Activated T-helper 1 cell treated with Interleukin-2 at 50 U/mL for 16 hours (primary cell): Measurements from ENCODE around the gene C17orf114.
"Not testable (repeated sequence)": the region's sequence is repeated elsewhere in the genome, so short reads cannot be mapped to it uniquely, and the experiment has no call there.

Source experiments
- DNase-seq: peaks from one replicate; pipeline ENCODE4 v3.0.0-alpha.2; 2020; ENCODE audit warnings: low read depth

Gene C17orf114

DNA sequence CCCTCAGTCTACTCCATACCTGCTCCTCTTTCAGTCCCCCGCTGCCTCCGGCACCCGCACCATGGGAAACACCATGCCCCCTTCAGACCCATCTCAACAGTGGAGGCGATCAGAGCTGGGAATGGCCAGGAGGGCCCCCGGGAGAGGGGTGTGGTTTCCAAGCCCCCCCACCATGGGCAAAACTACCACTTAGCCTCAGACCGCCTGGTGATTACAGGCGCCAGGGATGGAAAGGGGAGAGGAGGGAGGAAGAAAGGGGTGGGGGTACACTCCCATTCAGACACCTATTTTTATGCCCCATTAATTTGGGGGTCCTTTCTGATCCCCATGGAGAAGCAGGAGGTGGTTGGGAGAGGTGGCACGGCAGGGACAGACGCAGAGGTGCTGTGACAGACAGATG is at the start of gene C17orf114:
C17orf114 (minus strand) TSS at position 101 of the 400 bp plus-strand sequence.
- DNase-seq, result no peak

DNA sequence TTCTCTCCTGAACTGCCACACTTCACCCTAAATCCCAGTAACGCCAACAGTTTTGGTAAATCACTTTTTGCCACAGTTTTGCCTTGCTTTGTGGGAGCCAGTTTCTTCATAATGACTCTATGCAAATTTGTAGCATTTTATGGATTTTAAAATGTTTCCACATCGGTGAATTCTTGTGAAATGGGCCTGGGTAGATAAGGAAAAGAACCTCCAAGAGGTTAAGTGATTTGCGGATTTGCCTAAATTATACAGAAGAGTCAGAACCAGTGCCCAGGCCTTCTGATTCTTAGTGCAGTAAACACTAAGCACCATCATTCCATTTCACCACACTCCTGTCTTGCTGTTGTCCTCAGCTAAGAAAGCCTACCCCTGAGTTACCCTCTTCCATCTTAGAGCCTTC is 49.0 kb upstream of the C17orf114 start:
- DNase-seq, result no peak

DNA sequence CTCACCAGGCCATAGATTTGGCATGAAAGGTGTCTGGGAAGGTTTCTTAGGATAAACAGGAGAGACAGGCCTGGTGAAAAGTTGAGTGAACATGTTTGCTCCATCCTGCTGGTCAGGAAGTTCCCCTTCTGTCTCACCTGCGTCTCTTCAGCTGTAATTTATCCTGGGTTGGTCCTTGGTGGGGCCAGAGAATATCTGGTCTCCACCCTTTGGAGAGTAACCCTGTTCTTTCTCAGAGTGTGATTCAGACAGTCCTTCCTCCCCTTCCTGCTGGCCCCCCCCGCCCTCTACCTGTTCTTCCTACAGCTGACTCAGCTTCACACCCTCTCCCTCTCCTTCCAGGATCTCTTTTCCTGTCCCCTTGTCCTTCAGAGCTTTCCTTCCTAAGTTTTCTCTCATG is 48.1 kb upstream of the C17orf114 start:
- DNase-seq, result no peak

DNA sequence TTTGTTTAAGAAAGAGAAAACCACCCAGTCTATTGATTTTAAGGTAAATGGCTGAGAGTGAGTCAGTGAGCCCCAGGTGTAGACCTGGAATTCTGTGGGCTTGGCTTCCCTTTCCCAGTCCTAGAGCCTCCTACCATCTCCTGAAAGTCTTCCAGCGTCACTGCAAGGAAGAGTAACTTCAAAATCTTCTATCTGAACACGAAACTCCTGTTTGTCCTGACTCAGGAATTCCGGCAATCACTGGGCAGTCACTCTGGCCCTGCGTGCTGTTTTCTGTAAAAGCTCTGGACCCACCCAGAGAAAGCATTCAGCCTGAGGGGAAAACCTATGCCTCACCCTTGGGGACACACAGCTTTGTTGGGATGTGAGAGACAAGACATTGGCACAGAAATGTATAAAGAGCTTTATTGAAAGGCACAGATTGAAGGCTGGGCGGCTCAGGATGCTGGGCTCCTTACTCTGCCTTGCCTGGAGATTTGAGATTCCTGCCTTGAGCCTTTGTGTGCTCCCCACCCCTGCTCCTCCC is 46.9 kb upstream of the C17orf114 start:
- DNase-seq, result no peak

DNA sequence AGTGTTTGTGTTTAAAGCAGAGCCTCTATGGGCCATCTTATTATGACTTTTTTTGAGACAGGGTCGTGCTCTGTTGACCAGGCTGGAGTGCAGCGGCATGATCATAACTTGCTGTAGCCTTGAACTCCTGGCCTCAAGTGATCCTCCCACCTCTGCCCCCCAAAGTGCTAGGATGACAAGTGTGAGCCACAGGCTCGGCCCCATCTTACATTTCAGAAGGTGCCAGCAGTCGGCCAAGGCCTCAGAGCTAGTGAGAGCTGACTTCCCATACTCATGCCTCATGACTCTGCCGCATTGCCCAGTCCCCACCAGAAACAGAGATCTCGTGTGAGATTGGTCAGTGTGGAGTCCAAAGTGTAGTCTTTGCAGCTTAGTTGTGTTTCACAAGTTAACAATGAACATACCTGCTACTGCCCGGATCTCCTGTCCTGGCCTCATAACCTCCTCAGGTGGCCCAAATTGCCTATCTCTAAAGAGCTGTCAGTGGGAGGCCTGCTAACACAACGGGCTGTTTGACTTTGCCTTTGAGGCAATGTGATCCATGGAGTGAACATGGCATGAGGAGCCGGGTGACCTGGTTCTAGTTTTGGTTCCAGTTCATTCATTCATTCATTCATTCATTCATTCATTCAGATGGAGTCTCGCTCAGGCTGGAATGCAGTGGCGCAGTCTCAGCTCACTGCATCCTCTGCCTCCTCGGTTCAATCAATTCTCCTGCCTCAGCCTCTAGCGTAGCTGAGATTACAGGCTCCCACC is 44.7 kb upstream of the C17orf114 start:
- DNase-seq, result no peak

DNA sequence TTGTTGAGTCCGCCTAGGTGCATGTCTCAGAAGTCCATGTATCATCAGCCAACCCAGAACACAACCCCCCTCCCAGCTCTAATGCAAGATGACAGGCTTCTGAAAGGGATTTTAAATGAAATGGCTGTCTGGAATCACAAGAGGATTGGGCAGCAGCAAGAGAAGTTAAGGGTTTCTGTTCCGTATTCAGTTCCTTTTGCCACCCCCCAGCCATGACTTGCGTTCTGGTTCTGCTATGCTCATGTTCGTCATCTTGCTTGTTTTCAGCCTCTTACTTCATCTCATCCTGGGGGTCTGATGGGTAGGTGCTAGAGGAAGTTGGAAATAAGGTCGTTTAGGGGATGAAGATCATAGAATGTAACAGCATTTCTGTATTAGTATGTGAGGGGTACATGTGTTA is 43.0 kb upstream of the C17orf114 start:
- no peak for DNase-seq

DNA sequence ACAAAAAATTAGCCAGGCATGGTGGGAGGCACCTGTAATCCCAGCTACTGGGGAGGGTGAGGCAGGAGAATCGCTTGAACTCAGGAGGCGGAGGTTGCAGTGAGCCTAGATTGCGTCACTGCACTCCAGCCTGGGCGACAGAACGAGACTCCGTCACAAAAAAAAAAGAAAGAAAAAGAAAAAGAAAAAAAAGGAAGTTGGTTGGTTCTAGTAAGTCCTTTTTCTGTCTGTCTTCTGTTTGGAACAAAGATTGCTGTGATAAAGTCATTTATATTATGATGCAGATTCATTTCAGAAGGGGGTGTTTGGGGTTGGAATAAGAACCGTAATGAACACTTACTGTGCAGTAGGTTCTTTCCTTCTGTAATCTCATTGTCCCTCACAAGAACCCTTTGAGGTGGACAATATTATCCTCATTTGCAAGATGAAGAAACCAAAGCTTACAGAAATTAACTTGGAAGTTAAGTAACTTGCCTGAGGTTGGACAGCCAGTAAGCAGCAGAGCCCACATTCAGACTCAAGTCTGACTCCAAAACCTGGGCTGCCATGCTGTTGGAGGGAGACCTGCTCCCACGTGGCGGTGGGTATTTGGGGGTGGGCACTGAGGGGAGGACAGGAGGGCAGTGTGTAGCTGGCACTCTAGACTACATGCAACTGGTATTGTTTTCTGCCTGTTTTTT is 41.3 kb upstream of the C17orf114 start:
- no peak for DNase-seq

DNA sequence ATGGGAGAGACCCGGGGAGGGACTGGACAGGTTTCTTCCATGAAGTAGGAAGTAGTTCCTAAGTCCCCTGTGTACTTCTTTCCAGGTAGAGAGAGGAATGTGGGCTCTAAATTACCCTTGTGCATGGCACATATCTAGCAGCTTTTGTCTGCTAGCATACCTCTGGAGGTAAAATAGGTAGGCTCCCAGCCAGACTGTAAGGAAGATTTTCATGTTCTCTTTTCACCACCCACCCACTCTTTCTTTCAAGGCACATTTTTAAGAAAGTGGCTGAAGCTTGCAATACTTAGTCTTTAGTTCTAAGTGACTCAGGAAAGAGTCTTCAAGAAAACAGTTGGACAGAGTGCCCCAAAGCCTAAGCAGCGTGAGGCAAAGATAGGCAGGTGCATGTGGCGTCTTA is 40.2 kb upstream of the C17orf114 start:
- DNase-seq, result no peak

DNA sequence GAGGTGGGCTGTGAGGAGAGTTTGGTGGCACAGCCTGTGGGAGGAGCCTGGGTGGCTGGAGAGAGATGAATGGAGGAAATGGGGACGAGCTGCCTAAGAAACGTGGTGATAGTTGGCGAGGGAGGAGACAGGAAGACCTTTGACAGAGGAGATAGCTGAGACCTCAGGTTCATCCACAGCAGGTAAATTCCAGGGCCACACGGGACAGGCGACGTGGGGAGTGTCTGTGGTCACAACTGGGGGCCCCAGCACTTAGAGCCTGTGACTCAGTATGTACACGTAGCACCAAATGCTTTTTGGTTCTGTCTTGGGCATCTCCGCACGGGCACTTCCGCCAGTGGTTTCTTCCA is 38.7 kb upstream of the C17orf114 start:
- DNase-seq, result no peak

DNA sequence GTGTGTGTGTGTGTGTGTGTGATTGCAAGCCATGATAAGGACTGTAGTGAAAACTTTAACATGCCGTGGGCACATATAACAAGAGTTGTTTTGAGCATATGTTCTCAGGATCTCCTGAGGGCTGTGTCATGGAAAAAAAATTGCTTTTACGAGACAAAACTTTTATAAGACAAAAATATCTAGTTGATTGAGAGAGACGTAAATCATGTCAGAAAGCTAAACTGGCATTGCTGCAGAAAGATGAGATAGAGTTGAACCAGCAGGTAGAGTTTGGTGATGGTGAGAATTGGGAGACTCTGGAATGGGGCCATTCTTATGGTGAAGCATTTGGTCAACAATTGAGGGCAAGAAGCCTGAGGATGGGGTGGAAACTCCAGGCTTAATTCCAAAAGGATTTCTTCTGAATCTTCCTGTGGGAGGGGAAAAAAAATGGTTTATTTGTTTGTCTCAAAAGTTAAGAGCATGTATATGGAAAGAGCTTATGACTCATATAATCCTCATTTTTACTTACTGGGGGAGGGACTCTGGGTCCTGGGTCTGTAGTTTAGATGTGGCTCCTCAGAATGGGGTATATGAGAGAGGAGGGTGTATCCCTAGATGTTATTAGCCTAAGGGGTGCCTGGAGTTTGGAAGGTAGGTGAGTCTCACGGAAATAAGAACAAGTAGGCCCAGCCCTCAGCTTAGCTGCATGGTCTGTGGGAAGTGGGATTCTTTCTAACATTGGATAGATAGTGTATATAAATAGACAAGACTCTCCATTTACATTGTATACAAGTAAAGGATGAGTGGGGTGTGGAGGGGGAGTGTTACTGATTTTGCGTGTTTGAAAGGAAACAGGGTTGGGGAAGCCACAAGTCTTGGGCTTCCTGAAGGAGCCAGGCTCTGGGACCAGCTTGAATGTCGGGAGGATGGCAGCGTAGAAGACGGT is 38.1 kb upstream of the C17orf114 start:
- DNase-seq, result no peak

DNA sequence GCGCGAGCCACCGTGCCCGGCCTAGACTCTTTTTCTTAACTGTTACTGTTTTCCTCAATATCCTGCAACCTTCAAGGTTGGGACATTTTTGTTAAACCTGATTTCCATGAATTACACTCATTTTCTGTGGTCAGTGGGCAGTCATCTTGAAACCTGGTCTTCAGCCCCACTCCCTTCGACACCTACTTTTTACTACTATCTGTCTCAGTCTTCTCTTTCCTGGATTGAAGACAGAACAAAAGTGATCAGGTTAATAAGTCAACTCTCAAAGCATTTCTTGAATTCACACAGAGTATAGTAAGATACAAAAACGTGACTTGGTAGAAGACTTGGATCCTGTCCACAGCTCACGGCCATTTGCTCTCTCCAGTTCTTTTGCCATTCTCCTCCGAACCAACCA is 37.1 kb upstream of the C17orf114 start:
- DNase-seq, result no peak

DNA sequence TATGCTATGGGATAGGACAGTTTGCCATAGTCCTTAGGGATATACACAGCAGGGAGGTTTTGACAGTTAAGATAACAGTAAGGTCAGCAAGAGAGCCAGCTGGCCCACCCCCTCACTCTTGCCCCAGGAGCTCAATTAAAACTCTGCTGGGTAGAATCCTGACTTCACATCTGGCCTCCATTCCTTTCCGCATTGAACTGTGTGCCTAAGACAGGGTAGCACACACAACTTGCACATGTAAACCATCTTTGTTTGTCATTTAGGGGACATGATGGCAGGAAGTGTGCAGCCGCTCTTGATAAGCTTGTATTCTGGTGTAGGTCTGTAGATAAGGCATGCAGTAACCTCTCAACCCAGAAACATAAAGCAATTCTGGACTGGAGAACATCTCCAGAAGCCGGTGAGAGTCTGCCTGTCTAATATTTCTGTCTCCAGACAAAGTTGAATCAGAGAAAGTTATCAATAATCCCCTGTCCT is 36.2 kb upstream of the C17orf114 start:
- DNase-seq, result no peak

DNA sequence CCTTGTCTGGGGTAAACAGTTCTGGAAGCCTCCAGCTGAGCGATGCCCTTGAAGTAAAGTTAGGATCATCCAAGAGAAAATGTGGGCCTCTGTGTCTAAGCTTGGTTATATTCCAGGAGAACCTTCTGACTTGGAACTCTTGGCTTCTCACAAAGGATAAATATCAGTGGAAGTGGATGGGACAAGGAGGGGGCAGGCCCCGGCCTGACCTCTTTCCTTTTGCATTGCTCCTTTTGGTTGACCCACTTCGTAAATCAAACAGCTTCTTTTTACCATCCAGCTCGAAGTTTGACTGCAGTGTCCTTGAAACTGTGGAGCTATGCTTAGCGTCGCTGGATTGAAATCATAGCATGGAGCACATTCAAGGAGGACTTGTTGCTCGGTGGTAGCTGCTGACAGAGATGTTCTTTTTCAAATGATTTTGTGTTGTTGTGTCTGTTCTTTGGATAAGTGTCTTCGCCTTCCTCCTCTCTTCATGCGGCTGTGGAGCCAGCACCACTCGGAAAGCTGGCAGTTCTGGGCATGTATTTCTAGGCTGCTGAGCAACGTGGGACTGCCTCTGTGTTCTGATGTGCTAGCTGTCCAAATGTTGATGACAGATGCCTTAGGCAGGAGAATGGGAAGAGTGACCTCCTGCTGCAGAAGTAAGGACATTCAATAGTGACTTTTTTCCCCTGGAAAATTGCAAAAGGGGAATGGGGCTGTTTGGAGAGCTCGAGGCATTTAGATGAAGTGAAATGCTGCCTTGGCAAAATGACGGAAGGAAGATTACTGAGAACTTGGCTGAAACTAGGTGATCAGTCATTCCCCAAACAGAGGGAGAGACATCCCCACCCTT is 35.6 kb upstream of the C17orf114 start:
- DNase-seq, result no peak

DNA sequence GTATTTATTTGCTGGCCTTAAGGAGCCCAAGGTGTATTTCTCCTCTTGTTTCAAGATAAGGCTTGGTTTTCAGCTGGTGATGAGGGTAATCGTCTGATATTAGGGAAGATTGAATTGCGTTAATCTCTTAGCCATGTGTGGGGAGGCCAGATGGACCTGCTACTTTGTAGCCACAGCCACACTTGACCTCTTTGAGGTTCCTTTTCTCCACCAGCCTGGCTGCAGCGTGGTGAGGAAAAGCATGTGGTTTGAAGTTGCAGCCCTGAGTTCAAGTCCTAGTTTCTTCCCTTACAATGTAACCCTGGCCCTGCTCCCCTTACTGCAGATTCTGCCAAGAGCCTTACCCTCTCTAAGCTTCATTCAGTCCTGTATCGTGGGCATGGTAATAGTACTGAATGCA is 34.1 kb upstream of the C17orf114 start:
- DNase-seq, result no peak

DNA sequence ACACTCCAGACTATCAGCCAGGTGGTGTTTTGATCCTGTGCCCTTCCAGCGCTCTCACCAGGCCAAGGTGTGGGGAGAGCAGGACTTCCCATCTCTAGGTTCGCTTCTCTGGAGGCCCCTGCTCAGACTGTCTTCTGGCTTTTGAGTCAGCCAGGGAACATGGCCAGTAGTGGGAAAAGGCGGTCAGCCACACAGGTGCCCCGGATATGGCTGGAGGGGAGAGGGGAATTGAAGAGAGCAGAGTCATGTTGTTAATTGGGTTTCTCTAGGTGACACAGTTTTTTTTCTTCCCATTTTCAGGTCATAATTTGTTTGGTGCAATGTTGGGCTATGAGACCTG is 32.5 kb upstream of the C17orf114 start:
- DNase-seq, result no peak

DNA sequence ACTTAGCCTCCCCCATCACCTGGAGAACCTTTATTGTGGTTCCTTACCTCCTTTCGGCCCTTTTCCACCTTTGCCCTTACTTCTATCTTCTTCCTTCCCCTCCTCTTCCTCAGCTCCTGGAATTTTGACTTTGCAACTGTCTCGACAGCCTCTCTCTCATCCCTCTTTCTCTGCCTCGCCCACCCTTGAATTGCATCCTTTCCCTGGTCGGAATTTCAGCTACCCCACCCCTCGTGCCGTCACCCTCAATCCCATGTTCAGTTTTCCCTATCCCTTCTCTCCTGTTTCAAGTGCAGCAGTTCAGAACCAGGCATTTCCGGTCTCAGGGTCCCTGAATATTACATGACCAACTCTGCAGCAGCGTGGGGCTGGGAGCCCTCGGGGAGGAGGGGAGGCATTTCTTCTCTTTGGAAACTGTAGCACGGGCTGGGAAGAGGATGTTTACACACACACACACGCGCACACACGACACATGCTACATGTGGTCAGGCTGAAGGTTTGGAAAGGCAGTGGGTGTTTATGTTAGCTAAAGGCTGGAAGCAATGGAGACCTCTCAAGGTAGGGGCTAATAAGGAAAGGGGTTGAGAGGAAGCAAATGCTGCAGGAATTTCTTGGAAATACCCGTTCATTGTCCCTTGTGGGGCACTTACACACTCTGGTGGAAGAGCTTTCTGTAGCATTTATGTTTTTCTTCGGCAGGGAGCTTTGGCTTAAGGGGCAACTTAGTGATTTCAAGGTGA is 32.0 kb upstream of the C17orf114 start:
- no peak for DNase-seq

DNA sequence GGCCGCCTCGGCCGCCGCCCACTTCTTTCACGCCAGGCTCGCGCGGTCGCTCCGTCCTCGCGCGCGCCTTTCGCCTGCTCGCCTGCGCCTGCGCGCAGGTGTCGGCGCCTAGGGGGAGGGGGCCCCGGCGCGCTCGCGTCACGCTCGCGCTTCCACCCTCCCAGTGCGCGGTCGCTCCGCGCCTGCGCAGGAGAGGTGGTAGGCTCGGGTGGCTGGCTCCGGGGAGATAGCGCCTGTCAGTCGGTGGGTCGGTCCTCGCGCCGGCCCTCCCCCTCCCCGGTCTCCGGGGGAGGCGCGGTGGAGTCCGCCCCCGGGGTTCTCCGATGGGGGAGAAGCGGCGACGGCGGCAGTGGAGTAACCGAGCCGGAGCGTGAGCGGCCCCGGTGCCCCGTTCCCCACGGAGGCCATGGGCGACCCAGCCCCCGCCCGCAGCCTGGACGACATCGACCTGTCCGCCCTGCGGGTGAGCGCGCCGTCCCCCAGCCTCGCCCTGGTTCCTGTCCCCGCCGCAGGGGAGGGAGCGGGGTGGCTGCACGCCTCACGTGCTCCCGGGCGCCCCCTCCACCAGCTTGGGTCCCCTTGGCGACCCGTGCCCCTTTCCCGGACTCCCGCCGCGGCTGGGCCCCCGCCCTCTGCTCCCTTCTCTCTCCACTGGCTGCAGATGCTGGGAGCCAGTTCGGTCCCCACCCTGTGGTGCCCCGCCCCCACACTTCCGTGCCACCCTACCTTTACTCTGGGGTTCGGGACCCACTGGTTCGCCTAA is 31.2 kb upstream of the C17orf114 start, which contains the start of gene MINK1:
MINK1 (plus strand) TSS at position 163 of the 763 bp plus-strand sequence; CDS start at position 407, 244 bp downstream.
- peak; percentile 89 for DNase-seq

DNA sequence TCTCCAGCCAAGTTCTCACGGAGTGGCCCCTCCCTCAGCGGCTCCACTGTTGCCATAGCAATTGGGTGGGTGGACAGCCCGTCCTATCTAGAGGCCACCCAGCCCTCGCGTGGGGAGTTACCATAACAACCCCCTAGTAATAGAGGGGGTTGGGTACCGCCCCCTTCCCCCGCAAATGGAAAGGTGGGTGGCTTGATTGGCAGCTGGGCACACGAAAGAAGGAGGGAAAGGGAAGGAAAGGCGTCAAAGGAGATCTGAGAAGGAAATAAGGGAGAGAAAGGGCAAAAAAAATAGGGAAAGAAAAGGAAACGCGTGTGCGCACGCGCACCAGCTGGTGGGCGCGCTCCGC is 30.7 kb upstream of the C17orf114 start:
- DNase-seq, result not testable (repeated sequence)

DNA sequence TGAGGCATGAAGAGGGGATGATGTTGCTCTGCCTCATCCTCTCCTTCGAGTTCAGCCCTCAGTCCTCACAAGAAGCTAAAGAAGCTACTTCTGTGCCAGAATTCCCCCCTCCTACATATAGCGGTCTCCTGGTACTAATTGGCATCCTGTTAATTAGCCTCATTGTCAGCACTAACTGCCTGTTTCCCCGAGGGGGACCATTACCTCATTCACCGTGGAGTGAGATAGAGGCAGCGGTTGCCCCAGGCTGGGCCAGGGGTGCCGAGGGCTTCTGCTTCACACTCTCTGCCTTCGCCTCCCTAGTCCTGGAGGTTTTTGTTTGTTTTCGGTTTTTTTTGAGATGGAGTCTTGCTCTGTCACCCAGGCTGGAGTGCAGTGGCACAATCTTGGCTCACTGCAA is 25.3 kb upstream of the C17orf114 start:
- no peak for DNase-seq
